Naive thymus-derived CD8-positive, alpha-beta T cell (primary cell): ENCODE data around the gene D2HGDH. TPM values are rescaled to one million over a fixed set of nuclear protein-coding genes. Genes with fewer than 3 reads are reported as not detected.

Source experiments
- ATAC-seq, 2 donors: fragments of 150-1000 bp; cut with Tn5 transposase in 1 of 2; sonication (Bioruptor Pico), chemical (Tn5 transposase) in 1 of 2; 1 replicate in 1 of 2; 2 replicates in 1 of 2; pipeline ENCODE4 v1.10.0; 2021; ENCODE audit warnings: mild to moderate bottlenecking in 2 of 2, moderate library complexity in 2 of 2
- POLR2A ChIA-PET: fragments of 350-600 bp; sonication (Branson Sonifier 250); formaldehyde crosslinking; loops from one replicate; lab custom pipeline; 2021; ENCODE audit warnings: antibody characterized with exemption; lab: Charles Lee
- DNase-seq, 10 donors: peaks; one replicate each; pipeline versions ENCODE4 v3.0.0 to v3.0.0-alpha.2; 2020 to 2022
- H3K27ac Mint-ChIP-seq, 10 donors: one replicate each; pipeline ENCODE4 v1.8.0; 2020 to 2022; ENCODE audit warnings: mild to moderate bottlenecking in 10 of 10, mixed read lengths in 10 of 10, moderate library complexity in 4 of 10, inconsistent platforms in 1 of 10
- H3K27me3 Mint-ChIP-seq, 5 donors: one replicate each; pipeline ENCODE4 v1.8.0; 2021 to 2022; ENCODE audit warnings: mixed read lengths in 5 of 5
- H3K36me3 Mint-ChIP-seq, 3 donors: one replicate each; pipeline ENCODE4 v1.8.0; 2020 to 2022; ENCODE audit warnings: mixed read lengths in 3 of 3, mild to moderate bottlenecking in 2 of 3, inconsistent platforms in 1 of 3
- H3K4me1 Mint-ChIP-seq, 4 donors: one replicate each; pipeline ENCODE4 v1.8.0; 2021 to 2022; ENCODE audit warnings: mixed read lengths in 4 of 4
- H3K4me3 Mint-ChIP-seq, 10 donors: one replicate each; pipeline ENCODE4 v1.8.0; 2020 to 2022; ENCODE audit warnings: mild to moderate bottlenecking in 10 of 10, mixed read lengths in 10 of 10, moderate library complexity in 6 of 10, inconsistent platforms in 1 of 10
- H3K9me3 Mint-ChIP-seq, 9 donors: one replicate each; pipeline ENCODE4 v1.8.0; 2020 to 2022; ENCODE audit warnings: mixed read lengths in 9 of 9, mild to moderate bottlenecking in 3 of 9, inconsistent platforms in 1 of 9, moderate library complexity in 1 of 9
- polyA plus RNA-seq, 3 donors: library from polyadenylated mRNA; unstranded; fragments of 300-500 nt; fragmentation: Illumina TruSeq; gene quantifications; one replicate each; pipeline ENCODE4 v1.2.3, GENCODE V29; 2021
- total RNA-seq, 8 experiments: library from RNA in 2 of 8; stranded (reverse) in 2 of 8; gene quantifications; one replicate each; pipeline ENCODE4 v1.2.3 and lab custom pipeline; 2021 to 2026

The D2HGDH gene
- total and polyA plus RNA-seq, 5 experiments from 2014 or later = 1.5 to 51.6 (median 6.8) TPM

DNA sequence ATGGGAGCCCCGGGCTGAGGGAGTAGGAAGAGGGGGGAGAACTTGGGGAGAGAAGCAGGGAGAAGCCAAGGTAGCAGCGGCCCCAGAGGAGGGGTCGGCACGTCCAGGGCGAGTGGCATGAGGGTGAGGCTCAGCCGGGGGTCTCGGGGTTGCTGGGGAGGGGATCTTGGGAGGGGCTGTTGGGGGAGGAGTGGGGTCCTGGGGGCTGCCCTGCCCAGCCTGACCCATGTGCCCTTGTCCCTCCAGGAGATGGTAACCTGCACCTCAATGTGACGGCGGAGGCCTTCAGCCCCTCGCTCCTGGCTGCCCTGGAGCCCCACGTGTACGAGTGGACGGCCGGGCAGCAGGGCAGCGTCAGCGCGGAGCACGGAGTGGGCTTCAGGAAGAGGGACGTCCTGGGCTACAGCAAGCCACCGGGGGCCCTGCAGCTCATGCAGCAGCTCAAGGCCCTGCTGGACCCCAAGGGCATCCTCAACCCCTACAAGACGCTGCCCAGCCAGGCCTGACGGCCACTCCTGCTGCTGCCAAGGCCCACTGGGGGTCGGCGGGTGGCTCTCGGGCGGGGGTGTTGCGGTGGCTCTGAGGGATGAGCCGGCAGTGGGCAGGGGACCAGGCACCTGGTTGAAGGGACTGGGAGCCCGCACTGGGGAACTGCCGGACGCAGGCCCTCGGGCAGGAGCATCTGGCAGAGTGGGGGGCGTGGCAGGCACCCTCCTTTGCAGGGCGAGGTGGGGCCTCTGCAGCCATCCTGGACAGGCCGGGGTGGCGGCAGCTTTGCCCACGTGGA lies 33.2 kb downstream of the D2HGDH start:
- peak in 1 of 10 donors; percentile 63 for DNase-seq
- ATAC-seq = no peak
- Mint-ChIP-seq H3K4me1 (peaks cover 9 to 23% (median 15%) of the 10 kb centered on the region in 4 donors), H3K27ac (no peak overlapping the region), H3K36me3 (peaks cover 0 to 2% (median 0%) of the 10 kb centered on the region in 3 donors), H3K9me3 (no peaks in the 10 kb centered on the region), H3K27me3 (no peaks in the 10 kb centered on the region), H3K4me3 (no peak overlapping the region)
- POLR2A ChIA-PET = no interaction called here

GRCh38 chr2:241768251-241768711 lies 33.9 kb downstream of the D2HGDH start:
- Mint-ChIP-seq H3K27me3 (no peaks in the 10 kb centered on the region), H3K4me1 (peaks cover 7 to 21% (median 19%) of the 10 kb centered on the region in 4 donors), H3K27ac (no peak overlapping the region), H3K9me3 (no peaks in the 10 kb centered on the region), H3K4me3 (no peak overlapping the region), H3K36me3 (no peaks in the 10 kb centered on the region)
- DNase-seq (no peak), ATAC-seq (no peak)
- POLR2A ChIA-PET = no interaction called here

- no peaks in the 10 kb centered on the region for H3K36me3 Mint-ChIP-seq
- no peaks in the 10 kb centered on the region for H3K27me3 Mint-ChIP-seq
- no peak for DNase-seq
- H3K9me3 Mint-ChIP-seq = no peaks in the 10 kb centered on the region
- ATAC-seq = no peak
- no peak overlapping the region for H3K4me3 Mint-ChIP-seq
- H3K27ac Mint-ChIP-seq = peak overlapping the region in 1 of 10 donors; percentile 71
- POLR2A ChIA-PET = no interaction called here
- peaks cover 7 to 20% (median 17%) of the 10 kb centered on the region in 4 donors for H3K4me1 Mint-ChIP-seq
These were observed 34.4 kb downstream of the D2HGDH start for GRCh38 chr2:241768850-241769249.

DNA sequence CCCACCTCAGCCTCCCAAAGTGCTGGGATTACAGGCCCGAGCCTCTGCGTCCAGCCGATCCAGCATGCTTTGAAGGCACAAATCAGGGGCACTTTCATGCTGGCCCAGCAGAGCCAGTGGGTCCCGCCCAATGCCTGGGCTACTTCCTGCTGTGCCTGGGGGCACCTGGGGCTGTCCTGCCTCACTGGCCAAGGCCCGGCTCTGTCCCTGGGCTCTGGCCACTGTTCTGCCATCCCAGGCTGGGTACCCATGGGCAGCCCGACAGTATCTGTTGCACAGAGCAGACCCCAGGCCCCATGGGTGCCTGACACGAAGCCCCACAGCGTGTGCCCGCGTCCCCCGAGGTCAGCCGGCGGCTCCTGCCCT lies 35.4 kb downstream of the D2HGDH start:
- no peaks in the 10 kb centered on the region for H3K27me3 Mint-ChIP-seq
- POLR2A ChIA-PET = no interaction called here

DNA sequence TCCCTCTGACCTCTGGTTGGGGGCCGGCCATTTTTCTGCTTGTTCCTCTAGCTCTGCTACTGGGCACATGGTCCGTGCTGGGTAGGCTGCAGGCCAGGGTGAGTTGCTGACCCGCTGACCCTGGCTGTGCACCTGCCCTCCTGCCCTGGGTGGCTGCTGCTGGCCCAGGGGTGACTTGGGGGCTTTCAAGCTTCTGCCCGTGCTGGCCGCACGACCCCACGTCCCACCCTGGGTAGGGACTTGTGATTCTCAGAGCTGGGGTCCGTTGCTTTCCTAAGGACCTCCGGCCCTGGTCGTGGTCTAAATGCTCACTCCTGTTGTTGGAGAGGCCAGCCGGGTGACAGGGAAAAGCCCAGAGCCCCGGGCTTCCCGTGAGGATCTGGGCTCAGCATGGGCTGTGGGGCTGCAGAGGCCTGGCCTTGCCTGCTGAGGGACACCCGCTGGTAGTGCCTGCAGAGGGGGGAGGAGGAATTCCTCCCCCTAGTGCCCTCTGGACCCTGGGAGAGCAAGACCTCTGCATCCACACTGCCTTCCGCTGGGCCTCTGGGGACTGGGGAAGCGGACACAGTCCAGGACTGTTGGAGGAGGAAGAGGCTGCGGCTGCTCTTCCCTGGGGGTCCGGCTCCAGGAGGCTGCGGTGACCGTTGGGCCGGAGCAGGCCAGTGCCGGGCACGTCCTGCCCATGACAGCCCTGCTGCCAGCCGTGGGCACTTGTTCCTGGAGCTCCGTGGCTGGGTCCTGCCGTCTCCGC lies 35.9 kb downstream of the D2HGDH start:
- DNase-seq (no peak), ATAC-seq (no peak)
- Mint-ChIP-seq H3K4me3 (no peak overlapping the region), H3K27me3 (no peaks in the 10 kb centered on the region), H3K36me3 (no peaks in the 10 kb centered on the region), H3K4me1 (peaks cover 7 to 20% (median 15%) of the 10 kb centered on the region in 4 donors), H3K27ac (no peak overlapping the region), H3K9me3 (no peaks in the 10 kb centered on the region)
- POLR2A ChIA-PET = no interaction called here

More for the DNA sequence above, 35.4 kb downstream of the D2HGDH start:
- Mint-ChIP-seq H3K4me1 (peaks cover 7 to 20% (median 15%) of the 10 kb centered on the region in 4 donors), H3K9me3 (no peaks in the 10 kb centered on the region), H3K4me3 (no peak overlapping the region), H3K27ac (no peak overlapping the region), H3K36me3 (no peaks in the 10 kb centered on the region)
- ATAC-seq (no peak), DNase-seq (no peak)

GRCh38 chr2:241770936-241771285 lies 36.5 kb downstream of the D2HGDH start:
- H3K27ac Mint-ChIP-seq = peak overlapping the region in 1 of 10 donors; percentile 8
- H3K36me3 Mint-ChIP-seq = no peaks in the 10 kb centered on the region
- peaks cover 0 to 3% (median 0%) of the 10 kb centered on the region in 5 donors for H3K27me3 Mint-ChIP-seq
- peak overlapping the region in 1 of 10 donors; percentile 65 for H3K4me3 Mint-ChIP-seq
- ATAC-seq = no peak
- POLR2A ChIA-PET = no interaction called here
- no peaks in the 10 kb centered on the region for H3K9me3 Mint-ChIP-seq
- no peak for DNase-seq
- peaks cover 7 to 20% (median 15%) of the 10 kb centered on the region in 4 donors for H3K4me1 Mint-ChIP-seq

DNA sequence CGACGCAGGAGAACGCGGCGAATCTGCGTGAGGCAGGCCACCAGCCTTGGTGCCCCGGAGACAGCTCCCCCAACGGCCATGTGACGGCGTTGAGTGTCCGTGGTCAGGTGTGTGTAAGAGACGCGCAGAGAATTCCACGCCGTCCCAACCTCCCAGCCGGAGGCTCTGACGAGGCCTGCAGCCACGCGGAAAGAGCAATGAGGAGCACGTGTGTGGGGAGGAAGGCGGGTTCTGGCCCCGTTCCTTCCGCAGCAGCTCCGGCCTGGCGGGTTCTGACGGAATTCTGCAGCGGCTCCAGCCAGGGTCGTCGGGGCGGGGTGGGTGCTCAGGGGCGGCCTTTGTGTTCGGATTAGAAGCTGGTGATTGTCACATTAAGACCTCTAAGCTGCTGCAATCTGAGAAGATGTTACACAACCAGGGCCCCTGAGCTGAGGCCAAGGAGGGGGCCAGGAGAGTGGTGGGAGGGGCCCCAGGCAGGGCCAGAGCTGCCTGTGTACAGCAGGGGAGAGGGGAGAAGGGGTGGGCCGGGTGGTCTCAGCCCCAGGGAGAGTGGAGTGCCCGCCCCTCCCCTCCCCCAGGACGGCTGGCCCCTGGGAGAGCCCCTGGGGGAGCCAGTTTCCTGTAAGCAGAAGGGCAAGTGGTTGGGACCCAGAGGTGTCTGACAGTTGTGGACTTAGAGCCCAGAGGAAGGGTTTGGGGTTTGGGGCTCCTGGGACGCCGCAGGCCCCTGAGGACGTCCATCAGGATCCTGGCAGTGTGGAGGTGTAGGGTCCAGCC lies 37.0 kb downstream of the D2HGDH start:
- POLR2A ChIA-PET = no interaction called here

DNA sequence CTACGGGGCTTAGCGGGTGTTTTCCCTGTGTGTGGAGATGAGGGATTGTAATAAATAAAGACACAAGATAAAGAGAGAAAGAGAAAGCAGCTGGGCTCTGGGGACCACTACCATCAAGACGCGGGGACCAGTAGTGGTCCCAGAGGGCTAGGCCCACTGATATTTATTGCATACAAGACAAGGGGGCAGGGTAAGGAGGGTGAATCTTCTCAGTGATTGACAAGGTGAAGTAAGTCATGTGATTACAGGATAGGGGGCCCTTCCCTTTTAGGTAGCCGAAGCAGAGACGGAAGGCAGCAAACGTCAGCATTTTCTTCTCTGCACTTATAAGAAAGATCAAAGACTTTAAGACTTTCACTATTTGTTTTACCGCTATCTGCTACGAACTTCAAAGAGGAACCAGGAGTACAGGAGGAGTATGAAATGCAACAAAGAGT lies 37.7 kb downstream of the D2HGDH start:
- Mint-ChIP-seq H3K27me3 (peaks cover 0 to 3% (median 0%) of the 10 kb centered on the region in 5 donors), H3K4me3 (peak overlapping the region; percentile 35 to 82 (median 61)), H3K9me3 (no peaks in the 10 kb centered on the region), H3K4me1 (peaks cover 7 to 20% (median 15%) of the 10 kb centered on the region in 4 donors), H3K36me3 (no peaks in the 10 kb centered on the region), H3K27ac (peak overlapping the region; percentile 12 to 89 (median 76))
- peak in 1 of 2 donors; percentile 45 for ATAC-seq
- peak in 5 of 10 donors; percentile 27 to 53 (median 42) for DNase-seq
- POLR2A ChIA-PET = interaction anchor here (1.4 kb wide), 1 partner anchor 96 kb away, joined by 4 read pairs; no protein-coding TSS in a partner anchor

More for the DNA sequence above, 37.0 kb downstream of the D2HGDH start:
- Mint-ChIP-seq H3K36me3 (no peaks in the 10 kb centered on the region), H3K4me1 (peaks cover 7 to 20% (median 15%) of the 10 kb centered on the region in 4 donors), H3K27me3 (peaks cover 0 to 3% (median 0%) of the 10 kb centered on the region in 5 donors), H3K27ac (peak overlapping the region in 9 of 10 donors; percentile 26 to 89 (median 76)), H3K9me3 (no peaks in the 10 kb centered on the region), H3K4me3 (peak overlapping the region; percentile 35 to 82 (median 61))
- no peak for DNase-seq
- ATAC-seq = no peak

- Mint-ChIP-seq H3K4me3 (no peak overlapping the region), H3K27ac (peak overlapping the region in 1 of 10 donors; percentile 71), H3K4me1 (peaks cover 7 to 20% (median 15%) of the 10 kb centered on the region in 4 donors), H3K9me3 (no peaks in the 10 kb centered on the region), H3K27me3 (peaks cover 0 to 6% (median 0%) of the 10 kb centered on the region in 5 donors), H3K36me3 (no peaks in the 10 kb centered on the region)
- DNase-seq = peak in 1 of 10 donors; percentile 64
- ATAC-seq = no peak
- POLR2A ChIA-PET = interaction anchor here (1.4 kb wide), 1 partner anchor 94 kb away, joined by 4 read pairs; no protein-coding TSS in a partner anchor
These were observed 39.3 kb downstream of the D2HGDH start for GRCh38 chr2:241773511-241774418.

DNA sequence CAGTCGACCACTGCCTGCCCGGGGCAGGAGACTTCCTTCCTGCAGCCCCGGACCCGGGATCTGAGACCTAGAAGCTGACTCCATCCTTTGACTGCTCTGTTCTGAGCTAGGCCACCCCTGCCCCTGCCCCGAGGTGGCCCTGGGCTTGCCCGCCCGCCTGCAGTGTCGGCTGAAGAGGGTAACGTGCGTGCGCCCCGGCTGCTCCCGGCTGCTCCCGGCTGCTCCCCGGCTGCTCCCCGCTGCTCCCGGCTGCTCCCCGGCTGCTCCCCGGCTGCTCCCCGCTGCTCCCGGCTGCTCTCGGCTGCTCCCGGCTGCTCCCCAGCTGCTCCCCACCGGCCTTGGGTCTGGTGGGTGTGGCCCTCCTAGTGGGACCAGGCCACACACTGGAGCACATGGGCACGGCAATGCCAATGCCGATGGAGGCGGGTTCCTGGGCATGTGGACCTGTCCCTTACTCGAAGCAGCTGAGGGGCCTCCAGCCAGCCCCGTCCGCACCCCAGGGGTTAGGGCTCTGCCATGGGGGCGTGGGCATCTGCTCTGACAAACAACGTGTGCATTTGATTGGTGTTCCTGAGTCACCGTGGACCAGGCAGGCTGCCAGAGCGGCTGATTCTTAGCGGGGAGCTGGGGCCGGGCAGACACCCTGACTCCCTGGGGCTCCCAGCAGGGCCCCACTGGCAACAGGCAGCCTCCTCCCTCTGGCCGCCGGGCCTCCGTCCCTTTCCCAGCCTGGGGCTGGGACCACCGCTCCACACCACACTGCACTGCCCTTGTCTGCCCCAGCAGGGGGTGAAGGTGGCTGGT lies 40.2 kb downstream of the D2HGDH start:
- H3K27me3 Mint-ChIP-seq = peaks cover 0 to 6% (median 0%) of the 10 kb centered on the region in 5 donors
- H3K27ac Mint-ChIP-seq = no peak overlapping the region
- no peak for DNase-seq
- peaks cover 0 to 3% (median 0%) of the 10 kb centered on the region in 9 donors for H3K9me3 Mint-ChIP-seq
- POLR2A ChIA-PET = no interaction called here
- no peaks in the 10 kb centered on the region for H3K36me3 Mint-ChIP-seq
- ATAC-seq = no peak
- H3K4me3 Mint-ChIP-seq = no peak overlapping the region
- H3K4me1 Mint-ChIP-seq = peaks cover 7 to 20% (median 15%) of the 10 kb centered on the region in 4 donors
